WI38 (cell line): ENCODE results near the gene ADGRE2.

Experiments used
- H3K4me3 ChIP-seq: 2 replicates; pipeline ENCODE4 v1.5.1; 2011; ENCODE audit warnings: low read depth, mild to moderate bottlenecking, control low read depth, low read length
- TF ChIP-seq, protein P1 (sequence below): IDR thresholded peaks from 2 replicates; pipeline ENCODE4 v1.5.1; 2012; ENCODE audit warnings: low read depth, mild to moderate bottlenecking, control low read depth, low read length

ADGRE2 gene

GRCh38 chr19:14764401-14764800 is 14.0 kb downstream of the ADGRE2 start:
- no peak overlapping the region for H3K4me3 ChIP-seq
- TF ChIP-seq, protein P1, sequence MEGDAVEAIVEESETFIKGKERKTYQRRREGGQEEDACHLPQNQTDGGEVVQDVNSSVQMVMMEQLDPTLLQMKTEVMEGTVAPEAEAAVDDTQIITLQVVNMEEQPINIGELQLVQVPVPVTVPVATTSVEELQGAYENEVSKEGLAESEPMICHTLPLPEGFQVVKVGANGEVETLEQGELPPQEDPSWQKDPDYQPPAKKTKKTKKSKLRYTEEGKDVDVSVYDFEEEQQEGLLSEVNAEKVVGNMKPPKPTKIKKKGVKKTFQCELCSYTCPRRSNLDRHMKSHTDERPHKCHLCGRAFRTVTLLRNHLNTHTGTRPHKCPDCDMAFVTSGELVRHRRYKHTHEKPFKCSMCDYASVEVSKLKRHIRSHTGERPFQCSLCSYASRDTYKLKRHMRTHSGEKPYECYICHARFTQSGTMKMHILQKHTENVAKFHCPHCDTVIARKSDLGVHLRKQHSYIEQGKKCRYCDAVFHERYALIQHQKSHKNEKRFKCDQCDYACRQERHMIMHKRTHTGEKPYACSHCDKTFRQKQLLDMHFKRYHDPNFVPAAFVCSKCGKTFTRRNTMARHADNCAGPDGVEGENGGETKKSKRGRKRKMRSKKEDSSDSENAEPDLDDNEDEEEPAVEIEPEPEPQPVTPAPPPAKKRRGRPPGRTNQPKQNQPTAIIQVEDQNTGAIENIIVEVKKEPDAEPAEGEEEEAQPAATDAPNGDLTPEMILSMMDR = no peak

DNA sequence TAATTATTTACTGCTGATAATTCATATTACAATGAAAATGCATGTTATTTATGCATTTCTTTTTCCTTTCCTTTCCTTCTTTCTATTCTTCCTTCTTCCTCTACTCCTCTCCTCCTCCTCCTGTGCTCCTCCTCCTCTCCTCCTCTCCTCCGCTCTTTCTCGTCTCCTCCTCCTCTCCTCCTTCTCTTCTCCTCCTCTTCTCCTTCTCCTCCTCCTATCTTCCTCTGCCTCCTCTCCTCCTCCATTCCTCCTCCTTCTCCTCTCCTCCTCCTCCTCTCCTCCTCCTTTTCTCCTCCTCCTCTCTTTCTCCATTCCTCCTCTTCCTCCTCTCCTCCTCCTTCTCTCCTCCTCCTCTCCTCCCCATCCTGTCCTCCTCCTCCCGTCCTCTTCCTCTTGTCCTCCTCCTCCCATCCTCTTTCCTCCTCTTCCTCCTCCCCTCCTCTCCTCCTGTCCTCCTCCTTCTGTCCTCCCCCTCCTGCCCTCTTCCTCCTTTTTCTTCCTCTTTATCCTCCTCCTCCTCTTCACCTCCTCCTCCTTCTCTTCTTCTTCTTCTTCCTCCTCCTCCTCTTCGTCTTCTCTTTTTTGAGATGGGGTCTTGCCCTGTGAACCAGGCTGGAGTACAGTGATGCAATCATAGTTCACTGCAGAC is 14.7 kb downstream of the ADGRE2 start:
- TF ChIP-seq, protein P1 = no peak
- no peak overlapping the region for H3K4me3 ChIP-seq

DNA sequence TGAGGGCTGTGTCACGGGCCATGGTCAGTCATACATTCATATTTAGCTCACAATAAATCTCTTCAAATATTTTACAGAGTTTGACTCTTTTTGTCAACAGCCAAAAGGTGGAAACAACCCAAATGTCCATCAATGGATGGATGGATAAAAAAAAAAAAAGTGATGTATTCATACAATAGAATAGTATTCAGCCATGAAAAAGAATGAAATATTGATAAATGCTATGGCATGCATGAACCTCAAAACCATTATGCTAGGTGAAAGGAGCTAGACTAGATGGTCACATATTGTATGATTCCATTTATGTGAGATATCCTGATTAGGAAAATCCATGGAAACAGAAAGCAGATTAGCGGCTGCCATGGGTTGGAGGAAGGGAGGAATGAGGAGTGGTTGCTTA is 16.2 kb downstream of the ADGRE2 start:
- TF ChIP-seq, protein P1 = no peak
- no peak overlapping the region for H3K4me3 ChIP-seq

- H3K4me3 ChIP-seq = no peak overlapping the region
- TF ChIP-seq, protein P1 = no peak
Measured at GRCh38 chr19:14761607-14762006, 16.8 kb downstream of the ADGRE2 start.

- TF ChIP-seq, protein P1 = no peak
- no peak overlapping the region for H3K4me3 ChIP-seq
Measured at GRCh38 chr19:14758816-14759215, 19.5 kb downstream of the ADGRE2 start.

DNA sequence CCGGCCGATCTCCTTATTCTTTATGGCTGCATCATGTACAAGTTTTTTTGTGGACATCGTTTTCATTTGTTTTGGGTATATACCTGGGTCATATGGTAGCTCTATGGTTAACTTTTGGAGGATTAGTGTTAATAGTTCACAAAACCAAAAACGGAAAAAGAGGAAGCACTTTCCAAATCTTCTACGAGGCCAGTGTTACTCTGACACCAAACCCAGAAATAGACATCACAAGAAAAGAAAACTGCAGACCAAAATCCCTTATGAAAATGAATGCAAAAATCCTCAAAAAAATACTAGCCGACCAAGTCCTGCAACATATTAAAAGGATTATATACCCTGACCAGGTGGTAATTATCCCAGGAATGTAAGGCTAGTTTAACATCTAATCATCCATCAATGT is 29.8 kb downstream of the ADGRE2 start:
- no peak overlapping the region for H3K4me3 ChIP-seq
- TF ChIP-seq, protein P1 = no peak

DNA sequence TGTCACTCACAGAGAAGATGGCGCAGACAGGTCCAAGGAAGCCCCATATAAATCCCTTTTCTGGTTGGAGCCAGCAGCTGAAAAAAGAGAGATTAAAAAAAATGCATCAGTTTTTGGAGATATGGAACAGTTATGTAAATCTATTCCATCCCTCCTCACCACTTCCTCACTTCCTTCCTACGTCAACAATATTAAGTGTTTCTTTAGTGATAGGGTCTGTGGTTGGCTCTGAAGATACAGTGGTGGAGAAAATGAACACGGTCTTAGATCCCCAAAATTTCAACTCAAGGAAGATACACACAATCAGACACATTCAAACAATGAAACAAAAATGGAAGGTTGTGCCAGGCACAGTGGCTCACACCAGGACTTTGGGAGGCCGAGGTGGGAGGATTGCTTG is 31.5 kb downstream of the ADGRE2 start:
- H3K4me3 ChIP-seq = no peak overlapping the region
- TF ChIP-seq, protein P1 = no peak
